Kidney (tissue), 14 donors: ENCODE data around the gene BACE1-AS. TPM values are rescaled to one million over a fixed set of nuclear protein-coding genes. Genes with fewer than 3 reads are reported as not detected.

Experiments used
- DNase-seq, 5 donors: peaks; one replicate each; pipeline ENCODE4 v3.0.0-alpha.2; 2013 to 2020
- FAIRE-seq: peaks from 2 replicates; lab custom pipeline; 2012; peaks lifted over from hg19 to GRCh38; lab: Jason Lieb, UNC
- H3K27ac ChIP-seq, 2 donors: one replicate each; pipeline ENCODE4 v1.7.0; 2013; ENCODE audit warnings: low read depth in 2 of 2, low read length in 2 of 2, inconsistent platforms in 1 of 2
- H3K27me3 ChIP-seq: one replicate; pipeline ENCODE4 v1.7.1; 2013; ENCODE audit warnings: low read length, inconsistent platforms; ENCODE audit not compliant: control insufficient read depth, insufficient read depth
- H3K36me3 ChIP-seq, 3 donors: one replicate each; pipeline versions ENCODE4 v1.7.0 to v1.7.1; 2013; ENCODE audit warnings: low read length in 3 of 3, control low read depth in 1 of 3, inconsistent platforms in 1 of 3; ENCODE audit not compliant: insufficient read depth in 3 of 3, control insufficient read depth in 2 of 3
- H3K4me1 ChIP-seq, 3 donors: one replicate each; pipeline versions ENCODE4 v1.7.0 to v1.7.1; 2013; ENCODE audit warnings: low read length in 3 of 3, inconsistent platforms in 1 of 3, low read depth in 1 of 3; ENCODE audit not compliant: control insufficient read depth in 2 of 3, insufficient read depth in 2 of 3
- H3K4me3 ChIP-seq, 3 donors: one replicate each; pipeline versions ENCODE4 v1.7.0 to v1.8.1; 2013; ENCODE audit warnings: low read length in 3 of 3, control low read depth in 1 of 3, inconsistent platforms in 1 of 3
- H3K9ac ChIP-seq, 3 donors: one replicate each; pipeline versions ENCODE4 v1.7.0 to v1.7.1; 2013; ENCODE audit warnings: low read length in 3 of 3, control low read depth in 1 of 3, inconsistent platforms in 1 of 3
- H3K9me3 ChIP-seq, 3 donors: one replicate each; pipeline versions ENCODE4 v1.7.0 to v1.7.1; 2013; ENCODE audit warnings: low read length in 3 of 3, control low read depth in 1 of 3, inconsistent platforms in 1 of 3; ENCODE audit not compliant: control insufficient read depth in 2 of 3, insufficient read depth in 1 of 3
- intact Hi-C: fragments of 100-400 bp; cut with DNase I; formaldehyde crosslinking; loops from one replicate; pipeline ENCODE4 v1.11.1; 2022
- polyA plus RNA-seq: library from polyadenylated mRNA; stranded (reverse); fragments of 350-450 nt; fragmentation: Illumina TruSeq; extraction: RNeasy Lipid Tissue Mini Kit (QIAGEN cat#74804); gene quantifications from one replicate; pipeline ENCODE4 v1.2.3, GENCODE V29; 2014; ENCODE audit warnings: low read depth, low replicate concordance; ENCODE audit not compliant: insufficient read depth
- total RNA-seq: library from RNA; stranded (reverse); fragmentation: NEBNext Ultra II Directional; extraction: Animal tissue kit (Norgen Biotek cat#: 25700); gene quantifications from one replicate; pipeline ENCODE4 v1.2.1, GENCODE V29; 2021
- TF ChIP-seq, protein P1 (sequence below): IDR thresholded peaks from 3 replicates; pipeline ENCODE4 v1.5.1; 2012; ENCODE audit warnings: mild to moderate bottlenecking, moderate library complexity, borderline replicate concordance; ENCODE audit not compliant: insufficient read depth; ENCODE audit errors: extremely low read depth
- donor health status: control.
- donor health status: control.
- donor health status: control.
- donor health status: control.
- donor health status: control.
- donor health status: DM: yes; HTN: yes; CAD: no.
- donor health status: Normal renal cell carcinoma (clear cell type).

BACE1-AS gene
- total and polyA plus RNA-seq, 2 donors from 2014 or later: 8.0 to 8.9 TPM

DNA sequence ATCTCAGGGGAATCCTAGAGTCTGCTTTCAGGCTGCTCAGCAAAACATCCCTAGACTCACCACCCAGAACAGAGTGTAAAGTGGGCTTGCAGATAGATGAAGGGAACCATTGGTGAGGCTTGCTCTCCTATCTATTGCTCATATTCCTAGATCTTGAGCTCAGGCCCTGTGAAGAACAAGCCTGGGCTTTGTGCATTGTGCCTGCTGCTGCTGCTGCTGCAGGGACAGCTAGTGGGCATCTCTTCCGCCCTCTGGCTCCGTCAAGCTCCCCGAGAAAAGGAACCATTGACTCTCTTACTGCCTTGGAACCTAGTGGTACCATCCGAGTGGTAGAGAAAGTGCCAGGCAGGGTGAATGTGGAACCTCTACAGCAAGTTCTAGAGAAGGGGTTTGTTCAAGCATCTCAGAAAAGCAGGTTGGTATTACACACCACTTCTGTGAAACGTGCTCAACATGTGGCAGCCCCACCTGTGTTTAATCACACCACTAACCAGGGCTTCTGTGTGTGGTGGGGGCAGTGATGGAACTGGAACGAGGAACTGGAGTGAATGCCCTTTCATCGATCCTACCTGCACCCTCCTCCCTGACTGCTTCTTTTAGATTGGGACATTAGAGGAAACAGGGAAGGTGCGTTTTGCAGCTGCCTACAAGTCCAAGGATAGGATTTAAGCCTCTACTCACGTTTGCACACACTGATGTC lies 4.4 kb downstream of the BACE1-AS start:
- DNase-seq (no peak), FAIRE-seq (no peak)
- no peaks in the 10 kb centered on the region for H3K27me3 ChIP-seq
- H3K4me3 ChIP-seq: no peak overlapping the region
- TF ChIP-seq, protein P1, sequence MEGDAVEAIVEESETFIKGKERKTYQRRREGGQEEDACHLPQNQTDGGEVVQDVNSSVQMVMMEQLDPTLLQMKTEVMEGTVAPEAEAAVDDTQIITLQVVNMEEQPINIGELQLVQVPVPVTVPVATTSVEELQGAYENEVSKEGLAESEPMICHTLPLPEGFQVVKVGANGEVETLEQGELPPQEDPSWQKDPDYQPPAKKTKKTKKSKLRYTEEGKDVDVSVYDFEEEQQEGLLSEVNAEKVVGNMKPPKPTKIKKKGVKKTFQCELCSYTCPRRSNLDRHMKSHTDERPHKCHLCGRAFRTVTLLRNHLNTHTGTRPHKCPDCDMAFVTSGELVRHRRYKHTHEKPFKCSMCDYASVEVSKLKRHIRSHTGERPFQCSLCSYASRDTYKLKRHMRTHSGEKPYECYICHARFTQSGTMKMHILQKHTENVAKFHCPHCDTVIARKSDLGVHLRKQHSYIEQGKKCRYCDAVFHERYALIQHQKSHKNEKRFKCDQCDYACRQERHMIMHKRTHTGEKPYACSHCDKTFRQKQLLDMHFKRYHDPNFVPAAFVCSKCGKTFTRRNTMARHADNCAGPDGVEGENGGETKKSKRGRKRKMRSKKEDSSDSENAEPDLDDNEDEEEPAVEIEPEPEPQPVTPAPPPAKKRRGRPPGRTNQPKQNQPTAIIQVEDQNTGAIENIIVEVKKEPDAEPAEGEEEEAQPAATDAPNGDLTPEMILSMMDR: no peak
- H3K9ac ChIP-seq: no peak overlapping the region
- H3K4me1 ChIP-seq: peaks cover 0 to 15% (median 12%) of the 10 kb centered on the region in 3 donors
- H3K9me3 ChIP-seq: no peaks in the 10 kb centered on the region
- intact Hi-C loops: no loop called here
- peaks cover 3 to 14% (median 8%) of the 10 kb centered on the region in 3 donors for H3K36me3 ChIP-seq
- no peak overlapping the region for H3K27ac ChIP-seq

DNA sequence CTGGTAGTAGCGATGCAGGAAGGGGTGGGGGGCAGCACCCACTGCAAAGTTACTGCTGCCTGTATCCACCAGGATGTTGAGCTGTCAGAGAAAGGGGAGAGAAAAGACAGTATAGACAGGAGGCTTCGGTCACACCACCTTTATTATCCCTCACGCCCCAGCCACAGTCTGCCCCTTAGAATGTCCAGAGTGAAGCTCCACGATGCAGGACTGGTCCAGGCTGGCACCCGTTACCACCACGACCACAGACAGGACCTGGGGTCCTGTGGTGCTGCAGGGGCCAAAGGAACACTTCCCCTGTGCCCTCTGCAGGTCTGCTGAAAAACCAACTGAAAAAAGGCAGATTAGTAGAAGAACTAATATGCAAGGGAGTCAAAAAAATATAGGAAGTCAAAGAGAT lies 5.7 kb downstream of the BACE1-AS start:
- TF ChIP-seq, protein P1: no peak
- Histone ChIP-seq H3K9me3 (no peaks in the 10 kb centered on the region), H3K27ac (no peak overlapping the region), H3K4me1 (peaks cover 0 to 19% (median 12%) of the 10 kb centered on the region in 3 donors), H3K27me3 (no peaks in the 10 kb centered on the region), H3K9ac (no peak overlapping the region), H3K4me3 (no peak overlapping the region), H3K36me3 (peaks cover 2 to 8% (median 5%) of the 10 kb centered on the region in 3 donors)
- intact Hi-C loops: no loop called here
- FAIRE-seq (no peak), DNase-seq (no peak)

DNA sequence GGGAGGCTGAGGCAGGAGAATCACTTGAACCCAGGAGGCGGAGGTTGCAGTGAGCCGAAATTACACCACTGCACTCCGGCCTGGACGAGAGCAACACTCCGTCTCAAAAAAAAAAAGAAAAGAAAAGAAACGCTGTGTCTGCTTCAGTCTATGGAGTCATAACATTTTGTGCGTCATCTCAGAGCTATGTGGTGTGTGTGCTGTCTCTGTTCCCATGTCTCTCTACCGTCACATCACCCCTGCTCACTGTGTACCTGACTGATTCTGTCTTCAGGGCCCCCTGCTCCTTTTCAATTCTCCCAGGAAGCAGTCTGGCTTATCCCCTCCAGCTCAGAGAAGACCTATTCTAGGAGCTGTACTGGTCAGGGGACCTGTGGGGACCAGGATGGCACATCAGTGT lies 7.0 kb downstream of the BACE1-AS start:
- Histone ChIP-seq H3K9me3 (no peaks in the 10 kb centered on the region), H3K4me1 (peaks cover 0 to 19% (median 12%) of the 10 kb centered on the region in 3 donors), H3K9ac (no peak overlapping the region), H3K4me3 (no peak overlapping the region), H3K36me3 (peaks cover 0 to 8% (median 3%) of the 10 kb centered on the region in 3 donors), H3K27ac (no peak overlapping the region), H3K27me3 (no peaks in the 10 kb centered on the region)
- FAIRE-seq (no peak), DNase-seq (no peak)
- TF ChIP-seq, protein P1: no peak
- intact Hi-C loops: no loop called here
